AG20443 (cell line): ENCODE data around the gene IL22RA2.

Experiments
- DNase-seq: peaks from one replicate; pipeline ENCODE4 v3.0.0; 2012; ENCODE audit warnings: low spot score, mixed read lengths

IL22RA2 gene

GRCh38 chr6:137167702-137168377, 5.6 kb downstream of the IL22RA2 start:
- DNase-seq = no peak

- no peak for DNase-seq
Observed at GRCh38 chr6:137166247-137167098, 7.0 kb downstream of the IL22RA2 start.

- peak; percentile 58 for DNase-seq
Observed at GRCh38 chr6:137165375-137166246, 7.8 kb downstream of the IL22RA2 start.

GRCh38 chr6:137163732-137164318, 9.6 kb downstream of the IL22RA2 start:
- DNase-seq = no peak

GRCh38 chr6:137162692-137163306, 10.6 kb downstream of the IL22RA2 start:
- DNase-seq = no peak

- DNase-seq = no peak
Observed at GRCh38 chr6:137161949-137162348, 11.5 kb downstream of the IL22RA2 start.

- no peak for DNase-seq
Observed at GRCh38 chr6:137160763-137161162, 12.7 kb downstream of the IL22RA2 start.

GRCh38 chr6:137159912-137160311, 13.5 kb downstream of the IL22RA2 start:
- DNase-seq = no peak

- no peak for DNase-seq
Observed at GRCh38 chr6:137157601-137158000, 15.8 kb downstream of the IL22RA2 start.

GRCh38 chr6:137156650-137157049, 16.8 kb downstream of the IL22RA2 start:
- DNase-seq = no peak

GRCh38 chr6:137155830-137156229, 17.6 kb downstream of the IL22RA2 start:
- DNase-seq = peak; percentile 24

- no peak for DNase-seq
Observed at GRCh38 chr6:137150072-137150471, 23.4 kb downstream of the IL22RA2 start.

GRCh38 chr6:137149035-137149393, 24.4 kb downstream of the IL22RA2 start:
- DNase-seq = no peak

GRCh38 chr6:137148306-137149034, 25.0 kb downstream of the IL22RA2 start:
- peak; percentile 41 for DNase-seq

GRCh38 chr6:137147195-137147594, 26.2 kb downstream of the IL22RA2 start:
- DNase-seq = no peak

- no peak for DNase-seq
Observed at GRCh38 chr6:137146206-137146605, 27.2 kb downstream of the IL22RA2 start.

GRCh38 chr6:137145421-137145820, 28.0 kb downstream of the IL22RA2 start:
- DNase-seq = no peak

- no peak for DNase-seq
Observed at GRCh38 chr6:137136065-137136464, 37.4 kb downstream of the IL22RA2 start.

- DNase-seq = no peak
Observed at GRCh38 chr6:137134483-137134882, 39.0 kb downstream of the IL22RA2 start.

GRCh38 chr6:137133122-137133521, 40.3 kb downstream of the IL22RA2 start:
- DNase-seq = no peak
